LNCaP clone FGC (cell line): ENCODE results near the gene POLR2A.

Experiments
- DNase-seq: peaks from one replicate; pipeline ENCODE4 v3.0.0-alpha.2; 2011; ENCODE audit warnings: low read depth
- H3K4me3 ChIP-seq: 2 replicates; pipeline ENCODE4 v1.5.1; 2011; ENCODE audit warnings: mild to moderate bottlenecking, low read depth, low read length, control low read depth
- CTCF ChIP-seq: IDR thresholded peaks from 2 replicates; pipeline ENCODE4 v1.5.1; 2012; ENCODE audit warnings: mild to moderate bottlenecking; ENCODE audit not compliant: control insufficient read depth, insufficient read depth; ENCODE audit errors: extremely low read depth

The POLR2A gene

GRCh38 chr17:7483255-7484066, 705 bp upstream of the POLR2A start:
- peak overlapping the region; percentile 68 for H3K4me3 ChIP-seq
- no peak for TF ChIP-seq CTCF
- peak; percentile 14 for DNase-seq

- DNase-seq: no peak
- no peak for TF ChIP-seq CTCF
- H3K4me3 ChIP-seq: peak overlapping the region; percentile 54
These were observed 782 bp downstream of the POLR2A start for GRCh38 chr17:7484919-7485377.

- H3K4me3 ChIP-seq: peak overlapping the region; percentile 54
- DNase-seq: no peak
- TF ChIP-seq CTCF: no peak
These were observed 2.0 kb downstream of the POLR2A start for GRCh38 chr17:7486181-7486580.

GRCh38 chr17:7490144-7490543, 6.0 kb downstream of the POLR2A start:
- H3K4me3 ChIP-seq: no peak overlapping the region
- TF ChIP-seq CTCF: no peak
- no peak for DNase-seq

GRCh38 chr17:7491583-7491982, 7.4 kb downstream of the POLR2A start:
- TF ChIP-seq CTCF: no peak
- no peak for DNase-seq
- H3K4me3 ChIP-seq: no peak overlapping the region

- no peak for DNase-seq
- TF ChIP-seq CTCF: no peak
- no peak overlapping the region for H3K4me3 ChIP-seq
These were observed 9.8 kb downstream of the POLR2A start for GRCh38 chr17:7493941-7494340.
